ENCODE data around the gene CD200R1L. TPM values are rescaled to one million over a fixed set of nuclear protein-coding genes. Genes with fewer than 3 reads are reported as not detected.

The CD200R1L gene
- total RNA-seq, 1 experiment from 2014 or later, result not detected

GRCh38 chr3:112767177-112767576, 79.5 kb downstream of the CD200R1L start (continued):
- TF ChIP-seq CDX4 (CRISPR knock-in tag; IDR thresholded peaks at IDR 0.05; ENCODE audit: borderline replicate concordance) (no peak), ZNF396 (CRISPR knock-in tag; IDR thresholded peaks at IDR 0.05; ENCODE audit: borderline replicate concordance) (no peak)

Other genes with a start within 250 kb of the CD200R1L start
- gene CCDC80, start 205.7 kb downstream of the CD200R1L start, total RNA-seq (2021), result 5.0 to 10.9 TPM (median 5.2 TPM) in 3 replicates
- gene CD200R1, start 128.2 kb upstream of the CD200R1L start, total RNA-seq (2021), result not detected in 3 replicates
- 18.6 to 19.5 TPM (median 18.6 TPM) in 3 replicates for gene GTPBP8, start 144.1 kb upstream of the CD200R1L start, total RNA-seq (2021)

Measured in WTC11 (cell line).